Suppressor macrophage treated with lipopolysaccharide for 4 hours (primary cell): ENCODE data around the gene WNT7A.

ENCODE experiments used
- DNase-seq: peaks from one replicate; pipeline ENCODE4 v3.0.0-alpha.2; 2020

Gene WNT7A

DNA sequence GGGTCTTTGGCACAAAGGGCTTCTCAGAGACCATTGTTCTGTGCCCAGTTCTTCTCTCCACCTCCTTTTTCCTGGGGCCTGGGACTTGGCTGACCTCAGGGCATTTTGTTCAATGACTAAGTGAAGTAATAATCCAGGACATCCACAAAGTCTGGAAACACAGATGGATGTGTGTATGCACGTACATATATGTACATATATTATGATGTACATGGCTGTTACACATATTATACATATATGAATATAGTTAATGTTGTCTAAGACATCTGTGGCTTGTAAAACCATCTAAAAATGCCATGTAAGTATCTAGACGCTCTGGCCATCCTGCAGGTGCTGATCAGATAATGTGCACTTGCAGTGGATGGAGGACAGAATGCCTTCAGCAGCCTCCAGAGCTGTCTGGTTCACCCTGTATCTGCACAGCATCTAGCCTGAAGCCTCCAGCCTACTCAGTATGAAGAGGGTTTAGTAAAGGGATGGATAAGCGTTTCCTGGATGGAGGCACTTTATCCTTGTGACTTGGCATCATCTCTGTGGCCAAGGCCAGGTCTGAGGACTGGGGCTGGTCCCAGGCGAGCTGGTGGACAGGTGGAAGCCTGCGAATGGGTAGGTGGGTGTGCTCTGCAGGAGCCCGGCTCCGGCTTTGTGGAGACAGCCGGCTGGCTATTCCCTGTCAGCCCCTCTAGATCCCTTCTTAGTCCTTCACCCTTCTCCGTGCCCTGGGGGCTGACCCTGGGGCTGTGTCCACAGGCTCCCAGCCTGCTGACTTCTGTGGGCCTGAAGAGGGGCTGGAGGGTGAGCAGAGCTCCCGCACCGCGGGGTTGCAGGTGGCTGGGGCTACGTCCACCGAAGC lies 88.4 kb downstream of the WNT7A start:
- DNase-seq = no peak

DNA sequence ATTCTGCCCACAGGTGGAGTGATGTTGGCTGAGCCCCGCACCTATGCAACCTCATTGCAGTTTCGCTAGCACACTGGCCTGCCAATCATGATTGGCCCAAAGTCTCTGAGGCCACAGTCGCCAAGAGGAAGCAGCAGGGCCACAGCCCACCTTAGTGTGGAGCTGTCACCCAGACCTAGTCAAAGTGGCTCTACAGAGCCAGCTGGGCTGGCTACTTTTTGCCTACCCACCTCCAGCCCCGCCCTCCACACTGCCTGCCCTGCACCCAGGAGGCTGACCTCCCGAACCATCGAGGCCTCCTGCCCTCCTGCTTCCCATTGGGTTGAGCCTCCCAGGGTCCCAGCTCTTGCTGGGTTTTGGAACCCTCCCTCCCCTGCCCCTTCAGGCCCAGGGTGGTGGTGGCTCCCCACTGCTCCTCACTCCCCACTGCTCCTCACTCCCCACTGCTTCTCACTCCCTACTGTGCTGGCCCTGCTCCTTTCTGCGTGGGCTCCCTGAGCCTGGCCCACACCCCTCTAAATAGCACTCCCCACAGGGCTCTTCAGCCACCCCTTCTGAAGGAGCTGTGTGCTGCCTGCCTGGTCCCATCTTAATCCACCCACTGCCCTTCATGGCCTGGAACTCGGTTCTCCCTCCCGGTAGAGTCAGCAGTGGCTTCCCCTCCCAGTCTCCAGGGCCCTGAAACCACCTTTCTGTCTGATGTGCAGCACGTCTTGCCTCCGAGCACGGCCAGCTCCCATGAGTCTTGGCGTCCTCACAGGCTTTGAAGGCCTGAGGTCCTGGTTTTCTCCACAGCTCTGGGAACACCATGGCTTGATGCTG lies 89.3 kb downstream of the WNT7A start:
- no peak for DNase-seq

DNA sequence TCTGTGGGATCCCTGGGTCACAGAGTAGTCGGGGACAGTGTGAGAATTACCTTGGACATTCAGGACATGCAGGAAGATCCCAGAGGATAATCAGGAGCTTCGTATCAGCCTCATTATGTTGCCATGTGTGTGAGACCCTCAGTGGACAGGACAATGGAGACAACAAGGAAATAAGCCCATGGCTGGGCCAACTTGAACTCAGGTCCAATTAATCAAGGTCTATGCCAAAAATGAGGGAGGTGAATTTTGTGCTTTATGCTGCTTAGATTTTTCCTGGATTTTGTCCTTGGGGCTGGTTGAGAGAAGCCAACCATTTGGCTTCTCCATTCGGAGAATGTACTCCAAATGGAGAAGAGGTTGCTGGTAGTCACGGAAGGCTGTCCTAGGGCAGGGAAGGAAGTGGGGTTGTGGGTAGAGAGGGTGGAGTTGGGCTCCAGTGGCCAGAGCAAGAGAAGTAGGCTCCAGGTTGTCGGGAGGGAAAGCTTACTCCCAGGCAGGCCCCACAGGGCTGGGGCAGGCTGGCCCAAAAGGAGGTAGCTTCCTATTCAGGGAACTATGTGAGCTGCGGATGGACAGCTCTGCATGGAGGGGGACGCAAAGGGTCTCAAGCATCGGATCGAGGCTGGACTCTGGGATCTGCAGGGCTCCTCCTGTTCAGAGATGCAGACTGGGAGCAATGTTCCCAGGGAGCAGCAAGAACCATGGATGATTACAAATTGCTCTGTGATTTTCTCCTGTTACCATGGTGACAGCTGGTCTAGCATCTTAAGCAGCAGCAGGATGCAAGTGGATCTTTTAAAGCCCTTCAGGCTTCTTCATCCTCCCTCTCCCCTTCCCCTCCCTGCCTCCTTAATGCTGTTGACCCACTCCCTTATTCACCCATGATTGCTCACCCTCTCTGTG lies 91.1 kb downstream of the WNT7A start:
- DNase-seq = no peak

DNA sequence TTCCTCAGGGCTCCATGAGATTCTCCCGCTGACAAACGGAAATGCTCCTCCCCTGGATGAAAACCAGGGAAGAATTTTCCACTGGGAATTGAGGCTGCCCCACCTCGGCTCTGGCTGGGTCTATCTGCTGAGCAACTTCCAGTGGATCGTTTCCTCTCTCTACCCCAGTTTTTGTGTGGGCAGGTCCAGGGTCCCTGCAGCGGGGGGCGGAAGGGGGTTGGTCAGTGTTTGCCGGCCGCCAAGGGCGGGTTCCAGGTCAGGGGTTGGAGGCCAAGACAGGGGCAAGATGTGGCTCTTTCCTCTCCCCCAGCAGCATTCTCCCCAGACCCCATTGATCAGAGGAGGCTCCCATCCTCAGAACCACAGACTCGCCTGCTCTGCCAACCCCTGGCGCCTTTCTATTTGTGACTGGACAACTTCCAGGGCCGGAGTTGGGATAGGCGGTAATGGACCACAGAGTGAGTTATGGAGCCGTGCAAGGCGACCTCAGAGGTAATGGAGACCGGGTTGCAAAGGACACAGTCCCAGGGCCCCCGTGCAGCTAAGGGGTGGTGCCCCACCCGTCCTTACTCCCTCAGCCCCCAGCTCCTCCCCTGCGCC lies 92.2 kb downstream of the WNT7A start:
- no peak for DNase-seq

DNA sequence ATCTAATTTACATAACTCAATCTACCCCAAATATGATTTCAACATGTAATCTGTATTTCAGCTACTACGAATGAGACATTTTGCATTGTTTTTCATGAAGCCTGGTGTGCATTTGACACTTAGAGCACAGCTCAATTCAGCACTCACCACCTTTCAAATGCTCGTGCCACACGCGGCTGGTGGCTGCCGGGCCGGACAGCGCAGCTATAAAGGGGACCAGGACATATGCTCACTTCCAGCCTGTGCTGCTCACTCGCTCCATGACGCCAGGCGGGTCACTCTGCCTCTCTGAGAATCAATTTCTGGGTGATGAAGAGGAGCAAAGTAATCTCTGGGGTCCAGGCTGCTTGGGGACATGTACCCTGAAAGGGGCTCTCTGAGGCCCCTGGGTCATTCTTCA lies 93.1 kb downstream of the WNT7A start:
- no peak for DNase-seq

DNA sequence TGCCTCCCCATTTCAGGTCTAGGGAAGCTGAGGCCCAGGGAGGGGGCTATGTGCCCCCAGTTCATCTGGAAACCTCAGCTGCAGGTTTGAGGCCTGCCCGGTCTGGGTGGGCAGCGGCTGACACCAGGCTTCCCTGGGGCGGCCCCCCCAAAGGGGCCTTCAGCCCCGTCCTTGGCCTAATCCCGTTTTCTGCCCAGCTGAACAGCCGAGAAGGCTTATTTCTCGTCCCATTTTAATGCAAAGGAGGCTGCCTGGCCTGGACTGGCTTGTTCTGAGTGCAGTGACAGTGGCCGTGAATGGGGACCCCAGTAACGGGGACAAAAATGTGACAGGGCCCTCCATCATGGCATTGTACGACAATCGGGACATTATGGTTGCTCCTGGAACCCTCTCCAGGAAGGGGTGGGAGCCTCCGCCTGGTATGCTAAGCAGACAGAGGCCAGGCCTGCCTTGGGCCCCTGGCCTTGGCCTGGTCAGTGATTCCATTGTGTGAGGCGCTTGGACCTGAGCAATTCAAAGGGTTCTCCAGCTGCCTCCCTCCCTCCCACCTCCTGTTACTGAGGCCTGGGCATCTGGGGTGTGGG lies 93.9 kb downstream of the WNT7A start:
- DNase-seq = no peak

DNA sequence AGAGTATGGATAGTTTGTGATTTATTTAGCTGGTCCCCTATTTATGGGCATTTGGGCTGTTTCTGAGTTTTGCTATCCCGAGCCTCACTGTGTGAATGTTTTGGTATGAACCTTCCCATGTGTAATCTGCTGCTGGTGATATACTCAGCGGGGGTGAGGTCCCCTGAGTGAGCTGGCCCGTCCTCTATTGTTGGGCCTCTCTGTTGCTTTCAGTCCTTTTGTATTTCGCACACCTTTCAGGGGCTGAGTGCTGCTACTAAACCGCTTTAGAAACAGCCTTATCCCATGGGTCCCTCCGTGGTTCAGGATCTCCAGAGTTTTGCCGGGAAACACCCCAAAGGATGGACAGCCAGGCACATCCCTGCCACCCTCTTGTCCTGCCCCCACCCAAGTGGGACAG lies 94.5 kb downstream of the WNT7A start:
- no peak for DNase-seq

DNA sequence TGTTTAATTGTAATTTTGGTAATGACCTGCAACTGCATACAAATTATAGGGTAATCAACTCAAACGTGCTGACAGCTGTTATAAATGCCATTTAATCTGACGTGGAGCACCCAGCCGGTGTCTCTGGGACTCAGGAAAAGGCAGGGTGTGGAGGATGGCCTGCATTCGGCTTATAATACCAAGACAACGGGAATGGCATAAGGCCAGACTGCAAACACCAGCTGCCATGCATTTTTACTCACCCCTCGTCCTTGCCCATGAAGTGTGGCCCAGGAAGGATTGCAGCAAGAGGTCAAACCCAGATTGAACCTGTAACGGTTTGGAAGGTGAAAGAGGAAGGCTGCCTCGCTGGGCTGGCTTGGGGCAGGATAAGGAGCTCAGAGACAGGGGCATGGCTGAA lies 96.4 kb downstream of the WNT7A start:
- no peak for DNase-seq

DNA sequence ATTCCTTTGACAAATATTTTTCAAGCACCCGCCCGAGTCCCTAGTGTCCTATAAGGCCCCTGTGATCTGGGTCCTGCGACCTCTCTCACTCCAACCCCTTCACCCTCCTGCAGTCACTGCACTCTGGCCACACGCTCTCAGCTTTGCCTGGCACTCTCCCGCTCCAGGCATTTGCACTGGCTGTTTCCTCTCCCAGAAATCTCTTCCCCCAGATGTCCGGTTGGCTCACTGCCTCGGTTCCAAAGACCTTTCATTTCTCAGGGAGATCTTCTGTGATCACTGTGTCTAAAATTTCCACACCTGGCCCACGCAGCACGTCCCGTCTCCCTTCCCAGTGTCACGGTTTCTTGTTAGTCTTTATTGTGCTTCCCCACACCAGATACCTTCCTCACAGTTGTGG lies 97.4 kb downstream of the WNT7A start:
- DNase-seq = no peak

DNA sequence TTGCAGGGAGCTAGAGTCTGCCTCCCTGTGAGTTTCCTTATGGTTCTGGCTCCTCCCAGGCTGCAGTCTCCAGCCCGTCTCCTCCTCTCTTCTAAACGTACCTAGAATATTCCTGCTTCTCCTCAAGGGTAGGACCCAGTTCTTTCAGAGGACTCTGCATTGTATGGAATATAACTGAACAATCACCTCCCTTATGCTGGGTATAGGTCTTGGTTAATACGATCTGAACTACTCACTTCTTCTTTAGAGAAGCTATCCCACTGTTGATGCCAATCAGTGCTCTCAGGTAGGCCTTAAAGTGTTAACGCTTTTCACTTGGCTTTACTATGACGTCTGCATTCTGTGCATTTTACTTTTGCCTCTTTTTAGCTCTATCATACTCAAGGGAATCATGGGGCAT lies 98.5 kb downstream of the WNT7A start:
- DNase-seq = no peak

DNA sequence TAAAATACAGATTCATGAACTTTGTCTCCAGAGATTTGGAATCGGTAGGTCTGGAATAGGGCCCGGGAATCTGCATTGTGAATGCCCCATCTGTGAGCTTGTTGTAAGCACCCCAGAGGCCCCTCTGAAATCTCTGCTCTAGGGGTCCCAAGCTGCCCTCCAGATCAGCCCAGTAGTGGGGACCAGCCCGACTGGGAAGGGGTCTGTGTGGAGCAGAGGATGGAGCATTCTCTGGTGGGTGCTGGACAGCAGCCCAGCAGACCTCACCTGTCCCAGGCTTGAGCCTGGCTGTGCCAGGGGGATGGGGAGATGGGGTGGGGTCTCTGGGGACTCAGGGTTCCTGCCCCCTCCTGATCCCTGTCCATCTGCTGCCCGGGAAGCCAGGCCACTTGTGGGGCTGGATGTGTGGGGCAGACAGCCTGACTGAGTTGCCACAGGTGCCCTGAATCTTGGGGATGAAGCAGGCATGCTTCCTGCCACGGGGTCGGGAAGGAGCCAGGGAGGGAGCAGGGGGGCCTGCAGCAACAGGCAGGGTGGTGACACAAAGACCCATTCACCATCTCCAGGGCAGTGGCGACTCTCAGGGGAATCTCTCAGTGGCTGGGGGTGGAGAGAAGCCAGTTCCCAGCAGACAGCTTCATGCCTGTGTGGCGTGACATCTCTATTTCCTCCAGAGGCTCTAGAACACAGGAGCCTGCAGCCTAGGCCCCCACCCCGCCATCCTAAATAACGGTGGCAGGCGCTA lies 99.3 kb downstream of the WNT7A start:
- no peak for DNase-seq

DNA sequence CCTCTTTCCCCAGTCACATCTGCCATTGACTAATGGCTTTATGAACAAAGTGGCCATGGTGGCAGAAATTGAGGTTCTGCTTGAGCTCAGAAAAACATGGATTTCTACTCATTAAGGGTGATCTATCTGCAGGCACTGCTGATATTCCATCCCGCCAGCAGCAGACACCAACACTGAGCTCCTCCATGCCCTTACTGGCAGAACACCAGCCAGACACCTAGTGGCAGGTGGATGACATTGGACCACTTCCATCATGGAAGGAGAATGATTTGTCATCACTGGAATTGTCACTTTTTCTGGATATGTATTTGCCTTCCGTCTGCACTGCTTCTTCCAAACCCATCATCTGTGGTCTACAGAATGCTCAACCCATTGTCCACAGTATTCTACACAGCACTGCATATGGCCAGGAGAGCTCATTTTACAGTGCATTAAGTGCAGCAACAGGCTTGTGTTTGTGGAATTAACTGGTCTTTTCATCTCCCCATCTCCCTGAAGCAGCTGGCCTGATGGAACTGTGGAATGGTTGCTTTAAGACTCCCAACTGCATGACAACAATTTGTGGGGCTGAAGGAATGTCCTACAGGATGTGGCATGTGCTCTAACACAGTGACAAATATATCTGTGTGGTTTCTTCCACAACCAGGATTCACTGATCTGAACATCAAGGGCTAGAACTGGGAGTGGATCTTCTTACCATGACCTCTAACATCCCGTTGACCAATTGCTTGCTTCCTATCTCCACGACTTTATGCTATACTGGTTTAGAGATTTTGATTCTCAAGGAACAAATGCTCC lies 103.4 kb downstream of the WNT7A start:
- DNase-seq = no peak

DNA sequence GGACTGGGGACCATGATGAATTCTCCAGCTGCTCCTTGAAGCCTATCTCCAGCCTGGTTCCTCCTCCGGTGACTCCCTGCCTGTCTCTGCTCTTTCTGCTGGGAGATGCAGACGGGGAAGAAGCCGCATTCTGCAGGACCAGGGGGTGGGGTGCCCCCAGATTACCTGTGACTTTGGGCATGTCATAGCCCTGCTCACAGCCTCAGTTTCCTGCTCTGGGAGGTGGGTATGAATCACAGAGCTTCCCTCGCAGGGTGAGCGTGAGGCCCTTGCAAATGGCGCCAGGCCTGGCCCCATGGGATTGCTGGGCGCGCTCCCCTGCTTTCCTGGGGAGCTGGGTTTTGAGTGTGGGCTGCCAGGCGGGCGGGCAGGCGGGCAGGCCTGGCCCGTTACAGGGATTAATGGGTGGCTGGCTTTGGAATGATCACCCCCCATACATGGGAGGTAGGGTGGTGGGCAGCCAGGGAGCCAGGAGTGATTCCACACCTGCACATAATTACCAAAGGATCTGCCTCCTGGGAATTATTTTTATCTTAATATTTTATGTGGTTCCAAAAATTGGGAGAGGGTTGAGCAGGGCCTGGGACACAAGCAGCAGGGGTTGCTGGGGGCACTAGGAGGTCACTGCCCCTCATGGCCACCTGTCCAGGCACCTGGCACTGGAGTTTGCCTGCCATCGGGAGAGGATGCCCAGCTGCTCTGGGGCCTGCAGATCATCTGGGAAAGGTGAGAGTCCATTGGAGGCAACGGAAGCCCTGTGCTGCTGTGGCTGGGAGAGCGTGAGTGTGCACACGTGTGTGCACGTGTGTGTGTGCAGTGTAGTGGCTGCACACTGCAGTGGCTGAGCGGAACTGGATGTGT lies 106.8 kb downstream of the WNT7A start:
- no peak for DNase-seq

DNA sequence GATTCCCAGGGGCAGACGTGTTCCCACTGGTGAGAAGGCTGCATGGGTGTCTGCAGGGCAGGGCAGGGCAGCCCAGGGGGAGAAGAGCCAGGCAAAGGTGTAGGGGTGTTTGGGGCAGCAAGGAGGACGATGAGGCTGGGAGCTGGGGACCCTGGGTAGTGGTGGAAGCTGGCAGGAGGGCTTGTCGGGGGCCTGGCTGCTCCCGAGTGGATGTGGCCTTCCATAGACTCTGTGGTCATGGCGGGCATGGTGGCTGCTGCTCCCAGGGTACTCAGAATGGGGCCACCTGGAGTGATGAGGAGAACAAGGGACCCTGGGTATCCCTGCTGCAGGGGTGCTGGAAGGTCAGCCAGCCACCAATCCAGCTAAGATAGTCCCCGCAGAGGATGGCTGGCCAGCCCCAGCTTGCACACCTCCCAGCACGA lies 107.5 kb downstream of the WNT7A start:
- DNase-seq = no peak

DNA sequence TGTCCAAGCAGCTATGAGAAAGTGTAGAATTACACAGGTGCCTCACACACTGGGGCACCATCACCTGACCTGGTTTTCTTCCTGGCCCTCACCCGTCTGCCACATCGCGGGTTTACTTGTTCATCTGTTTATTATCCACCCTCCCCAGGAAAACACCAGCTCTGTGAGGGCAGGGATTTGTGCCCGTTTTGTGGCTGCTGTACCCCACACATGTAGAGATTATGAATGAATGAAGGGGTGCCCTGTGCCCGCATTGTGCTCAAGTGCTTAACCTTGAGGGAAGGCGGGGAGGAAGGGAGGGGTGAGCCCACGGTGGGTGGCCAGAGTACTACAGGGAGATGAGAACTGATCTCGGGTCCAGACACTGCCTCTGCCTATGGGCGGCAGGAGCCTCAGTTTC lies 108.4 kb downstream of the WNT7A start:
- DNase-seq = no peak

DNA sequence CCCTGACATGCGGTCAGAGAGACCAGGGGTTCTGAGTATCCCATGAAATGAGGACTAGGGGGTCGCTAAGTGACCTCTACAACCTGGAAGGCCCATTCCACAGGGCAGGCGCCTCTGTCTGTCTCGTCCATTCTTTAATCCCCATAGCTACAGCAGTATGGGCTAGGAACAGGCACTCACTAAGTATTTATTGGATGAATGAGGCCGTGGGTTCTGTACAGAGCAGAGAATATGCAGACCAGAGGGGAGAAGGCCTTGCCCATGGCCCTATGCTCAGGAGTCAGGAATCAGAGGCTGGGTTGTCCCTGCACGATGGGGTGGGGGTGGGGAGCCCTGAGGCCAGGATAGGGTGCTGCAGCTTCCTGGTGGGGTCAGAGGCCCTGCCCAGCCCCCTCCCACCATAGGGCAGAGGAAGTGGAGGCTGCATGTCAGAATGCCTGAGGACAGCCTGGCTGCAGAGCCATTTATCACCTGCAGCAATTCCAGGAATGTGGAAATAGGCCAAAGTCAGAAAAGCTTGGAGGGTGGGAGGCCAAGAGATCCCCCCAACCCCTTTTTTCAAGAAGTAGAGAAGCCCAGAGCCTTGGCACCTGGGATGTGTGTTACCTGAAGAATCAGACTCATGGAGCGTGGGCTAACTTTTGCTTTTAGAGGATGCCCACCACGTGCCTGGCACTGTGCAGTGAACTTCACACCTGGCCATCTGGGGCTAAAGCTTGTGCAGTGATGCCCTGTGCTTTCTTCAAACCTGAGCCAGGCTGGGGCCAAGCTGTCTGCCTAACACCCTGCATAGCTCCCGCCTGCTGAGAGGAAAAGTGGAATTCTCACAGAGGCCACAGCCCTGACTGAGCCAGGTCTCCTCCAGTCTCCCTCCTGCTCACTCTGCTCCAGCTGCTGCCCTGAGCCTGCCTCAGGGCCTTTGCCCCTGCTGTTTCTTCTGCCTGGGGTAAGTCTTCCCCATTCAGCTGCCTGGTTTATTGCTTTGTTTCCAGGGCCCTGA lies 109.4 kb downstream of the WNT7A start:
- no peak for DNase-seq

DNA sequence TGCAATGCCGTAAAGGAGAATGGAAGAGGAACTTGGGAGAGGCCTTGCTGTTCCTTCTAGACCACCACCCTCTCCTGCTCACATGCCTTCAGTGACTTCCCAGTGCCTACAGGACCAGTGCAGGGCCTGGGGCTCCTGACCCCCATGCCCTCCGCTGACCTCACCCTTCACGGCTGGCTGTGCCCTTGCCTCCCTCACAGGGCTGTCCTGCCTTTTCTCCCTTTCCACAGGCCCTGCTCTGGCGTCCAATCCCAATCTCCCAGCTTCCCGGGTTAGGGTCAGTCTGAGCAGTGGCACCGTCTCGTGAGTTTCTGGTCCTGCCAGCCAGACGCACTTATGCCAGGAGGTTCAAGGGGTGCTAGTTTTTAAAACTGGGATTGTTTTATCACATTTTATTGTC lies 110.4 kb downstream of the WNT7A start:
- no peak for DNase-seq

DNA sequence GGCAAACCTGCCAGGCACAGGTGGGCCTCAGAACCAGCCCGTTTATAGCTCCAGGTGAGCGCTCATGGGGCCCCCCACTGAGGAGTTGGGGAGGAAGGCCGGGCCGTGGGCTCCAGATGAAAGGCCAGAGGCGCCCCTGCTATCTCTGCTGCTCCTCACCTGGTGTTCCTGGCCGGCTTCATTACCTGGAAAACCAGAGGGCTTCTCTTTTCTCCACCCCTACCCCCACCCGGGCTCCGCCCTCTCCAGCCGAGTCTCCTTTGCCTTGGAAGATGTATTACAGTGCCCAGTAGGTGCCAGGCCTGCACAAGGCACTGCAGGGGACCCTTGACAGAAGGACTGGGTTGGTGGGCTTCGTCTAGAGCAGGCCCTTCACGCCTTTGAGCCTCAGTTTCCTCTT lies 111.4 kb downstream of the WNT7A start:
- no peak for DNase-seq
